ENCODE measurements around the gene EVPLL.
"Not testable (repeated sequence)": the region's sequence is repeated elsewhere in the genome, so short reads cannot be mapped to it uniquely, and the experiment has no call there.

EVPLL gene

DNA sequence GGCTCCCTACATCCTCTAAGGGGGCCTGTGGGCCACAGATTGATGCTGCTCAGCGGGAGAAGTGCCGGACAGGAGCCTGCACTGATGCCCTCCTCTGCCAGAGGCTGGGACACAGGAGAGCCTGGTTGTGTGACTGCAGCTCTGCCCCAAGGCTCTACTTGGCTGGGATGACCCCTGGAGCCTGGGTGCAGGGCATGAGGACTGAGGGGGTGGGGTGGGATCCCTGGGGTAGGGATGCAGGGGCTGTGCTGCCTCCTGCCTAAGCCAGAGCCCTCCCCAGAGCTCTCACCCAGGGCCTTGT lies 577 bp downstream of the EVPLL start:
- H3K4me1 ChIP-seq (ENCODE audit: insufficient read depth, poor library complexity, severe bottlenecking): peaks cover 7% of the 10 kb centered on the region
- TF ChIP-seq, protein P1, sequence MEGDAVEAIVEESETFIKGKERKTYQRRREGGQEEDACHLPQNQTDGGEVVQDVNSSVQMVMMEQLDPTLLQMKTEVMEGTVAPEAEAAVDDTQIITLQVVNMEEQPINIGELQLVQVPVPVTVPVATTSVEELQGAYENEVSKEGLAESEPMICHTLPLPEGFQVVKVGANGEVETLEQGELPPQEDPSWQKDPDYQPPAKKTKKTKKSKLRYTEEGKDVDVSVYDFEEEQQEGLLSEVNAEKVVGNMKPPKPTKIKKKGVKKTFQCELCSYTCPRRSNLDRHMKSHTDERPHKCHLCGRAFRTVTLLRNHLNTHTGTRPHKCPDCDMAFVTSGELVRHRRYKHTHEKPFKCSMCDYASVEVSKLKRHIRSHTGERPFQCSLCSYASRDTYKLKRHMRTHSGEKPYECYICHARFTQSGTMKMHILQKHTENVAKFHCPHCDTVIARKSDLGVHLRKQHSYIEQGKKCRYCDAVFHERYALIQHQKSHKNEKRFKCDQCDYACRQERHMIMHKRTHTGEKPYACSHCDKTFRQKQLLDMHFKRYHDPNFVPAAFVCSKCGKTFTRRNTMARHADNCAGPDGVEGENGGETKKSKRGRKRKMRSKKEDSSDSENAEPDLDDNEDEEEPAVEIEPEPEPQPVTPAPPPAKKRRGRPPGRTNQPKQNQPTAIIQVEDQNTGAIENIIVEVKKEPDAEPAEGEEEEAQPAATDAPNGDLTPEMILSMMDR (IDR thresholded peaks at IDR 0.05; ENCODE audit: poor library complexity, severe bottlenecking): no peak
- H3K27me3 ChIP-seq (ENCODE audit: insufficient read depth, poor library complexity, severe bottlenecking): no peaks in the 10 kb centered on the region
- H3K27ac ChIP-seq (ENCODE audit: poor library complexity, severe bottlenecking): peak overlapping the region; percentile 31
- H3K9me3 ChIP-seq (ENCODE audit: severe bottlenecking): no peaks in the 10 kb centered on the region
- ATAC-seq (ENCODE audit: low read depth): no peak
- no peaks in the 10 kb centered on the region for H3K36me3 ChIP-seq (ENCODE audit: low read depth)
- no peak overlapping the region for H3K4me3 ChIP-seq (ENCODE audit: severe bottlenecking)
- no peak for DNase-seq (ENCODE audit: low spot score)

DNA sequence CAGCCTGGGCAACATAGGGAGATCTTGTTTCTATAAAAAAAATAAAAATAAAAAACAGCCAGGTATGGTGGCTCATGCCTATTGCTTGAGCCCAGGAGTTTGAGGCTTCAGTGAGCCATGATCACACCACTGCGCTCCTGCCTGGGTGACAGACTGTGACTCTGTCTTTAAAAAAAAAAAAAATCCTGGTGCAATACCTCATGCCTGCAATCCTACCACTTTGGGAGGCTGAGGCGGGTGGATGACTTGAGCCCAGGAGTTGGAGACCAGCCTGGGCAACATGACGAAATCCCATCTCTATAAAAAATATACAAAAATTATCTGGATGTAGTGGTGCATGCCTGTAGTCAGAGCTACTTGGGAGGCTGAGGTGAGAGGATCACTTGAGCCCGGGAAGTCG lies 1.0 kb downstream of the EVPLL start:
- not testable (repeated sequence) for H3K27me3 ChIP-seq (ENCODE audit: insufficient read depth, poor library complexity, severe bottlenecking); H3K4me1 ChIP-seq (ENCODE audit: insufficient read depth, poor library complexity, severe bottlenecking); H3K9me3 ChIP-seq (ENCODE audit: severe bottlenecking); DNase-seq (ENCODE audit: low spot score); ATAC-seq (ENCODE audit: low read depth); H3K27ac ChIP-seq (ENCODE audit: poor library complexity, severe bottlenecking); H3K4me3 ChIP-seq (ENCODE audit: severe bottlenecking); H3K36me3 ChIP-seq (ENCODE audit: low read depth)

DNA sequence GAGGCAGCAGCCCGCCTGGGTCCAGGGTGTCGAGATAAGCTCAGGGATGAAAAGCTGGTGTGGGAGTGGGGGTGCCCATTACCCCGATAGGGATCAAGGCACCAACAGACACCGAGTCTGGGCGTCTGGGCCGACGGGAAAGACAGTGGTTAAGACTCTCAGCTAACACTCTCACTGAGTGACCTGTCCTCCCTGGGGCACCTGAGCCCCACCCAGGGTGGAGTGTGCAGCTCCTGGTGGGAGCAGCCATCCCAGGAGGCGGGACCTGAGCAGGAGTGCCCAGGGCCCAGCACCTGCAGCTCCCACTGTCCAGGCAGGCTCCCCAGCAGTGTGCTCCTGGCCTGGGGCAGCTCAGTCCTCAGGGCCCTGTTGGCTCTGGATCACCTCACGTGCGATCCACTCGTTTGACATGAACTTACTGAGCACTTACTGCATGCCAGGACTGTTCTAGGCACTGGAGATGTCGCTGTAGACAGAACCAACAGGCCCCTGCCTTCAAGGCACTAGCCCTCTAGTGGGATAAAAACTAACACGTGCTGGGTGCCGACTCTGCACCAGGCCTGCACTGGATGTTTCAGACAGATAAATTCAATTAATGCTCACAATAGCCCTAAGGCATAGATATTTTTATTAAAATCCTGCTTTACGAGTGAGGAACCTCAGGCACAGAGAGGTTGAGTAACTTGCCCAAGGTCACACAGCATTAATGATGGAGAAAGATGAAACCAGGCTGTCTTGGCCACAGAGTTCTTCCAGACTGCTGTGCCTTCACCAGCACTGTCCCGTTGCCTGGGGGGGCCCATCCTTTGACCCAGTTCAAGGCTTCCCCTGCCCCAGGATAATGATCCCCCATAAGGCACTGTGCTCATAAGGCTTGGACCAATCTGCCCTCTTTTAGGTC lies 1.9 kb downstream of the EVPLL start:
- peaks cover 7% of the 10 kb centered on the region for H3K4me1 ChIP-seq (ENCODE audit: insufficient read depth, poor library complexity, severe bottlenecking)
- H3K4me3 ChIP-seq (ENCODE audit: severe bottlenecking): no peak overlapping the region
- TF ChIP-seq, protein P1 (IDR thresholded peaks at IDR 0.05; ENCODE audit: poor library complexity, severe bottlenecking): no peak
- ATAC-seq (ENCODE audit: low read depth): no peak
- DNase-seq (ENCODE audit: low spot score): no peak
- no peaks in the 10 kb centered on the region for H3K9me3 ChIP-seq (ENCODE audit: severe bottlenecking)
- H3K27ac ChIP-seq (ENCODE audit: poor library complexity, severe bottlenecking): no peak overlapping the region
- no peaks in the 10 kb centered on the region for H3K36me3 ChIP-seq (ENCODE audit: low read depth)
- no peaks in the 10 kb centered on the region for H3K27me3 ChIP-seq (ENCODE audit: insufficient read depth, poor library complexity, severe bottlenecking)

DNA sequence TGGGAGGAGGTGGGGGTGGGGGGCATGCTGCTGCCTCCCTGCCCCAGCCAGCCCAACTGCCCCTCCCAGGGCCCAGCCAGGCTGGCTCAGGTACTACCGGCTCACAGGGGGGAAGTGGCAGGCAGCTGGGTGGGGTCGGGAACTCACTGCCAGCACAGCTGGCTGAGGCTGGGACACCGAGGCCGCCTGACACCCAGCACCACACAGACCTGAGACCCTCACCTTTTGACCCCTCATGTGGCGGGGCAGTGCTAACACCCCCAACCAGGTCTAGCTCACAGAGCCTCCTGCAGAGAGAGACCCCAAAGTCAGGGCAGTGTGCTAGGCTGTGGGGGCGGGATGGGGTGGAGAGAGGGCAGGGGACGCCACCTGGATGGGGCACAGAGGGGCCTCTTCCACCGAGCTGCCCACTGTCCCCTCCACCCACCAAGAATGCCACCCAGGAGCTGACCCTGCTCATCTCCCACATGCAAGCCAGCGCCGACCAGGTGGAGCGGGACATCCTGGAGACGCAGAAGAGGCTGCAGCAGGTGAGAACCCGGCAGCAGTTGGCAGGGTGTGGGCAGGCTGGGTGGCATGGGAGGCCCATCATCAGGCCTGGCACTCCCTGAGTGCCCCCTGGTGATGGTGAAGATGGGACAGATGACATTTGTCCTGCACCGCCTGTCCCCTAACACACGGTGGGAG lies 3.0 kb downstream of the EVPLL start:
- TF ChIP-seq, protein P1 (IDR thresholded peaks at IDR 0.05; ENCODE audit: poor library complexity, severe bottlenecking): no peak
- no peak overlapping the region for H3K4me3 ChIP-seq (ENCODE audit: severe bottlenecking)
- H3K9me3 ChIP-seq (ENCODE audit: severe bottlenecking): no peaks in the 10 kb centered on the region
- ATAC-seq (ENCODE audit: low read depth) (no peak), DNase-seq (ENCODE audit: low spot score) (no peak)
- no peak overlapping the region for H3K27ac ChIP-seq (ENCODE audit: poor library complexity, severe bottlenecking)
- H3K27me3 ChIP-seq (ENCODE audit: insufficient read depth, poor library complexity, severe bottlenecking): no peaks in the 10 kb centered on the region
- no peaks in the 10 kb centered on the region for H3K36me3 ChIP-seq (ENCODE audit: low read depth)
- peaks cover 7% of the 10 kb centered on the region for H3K4me1 ChIP-seq (ENCODE audit: insufficient read depth, poor library complexity, severe bottlenecking)

DNA sequence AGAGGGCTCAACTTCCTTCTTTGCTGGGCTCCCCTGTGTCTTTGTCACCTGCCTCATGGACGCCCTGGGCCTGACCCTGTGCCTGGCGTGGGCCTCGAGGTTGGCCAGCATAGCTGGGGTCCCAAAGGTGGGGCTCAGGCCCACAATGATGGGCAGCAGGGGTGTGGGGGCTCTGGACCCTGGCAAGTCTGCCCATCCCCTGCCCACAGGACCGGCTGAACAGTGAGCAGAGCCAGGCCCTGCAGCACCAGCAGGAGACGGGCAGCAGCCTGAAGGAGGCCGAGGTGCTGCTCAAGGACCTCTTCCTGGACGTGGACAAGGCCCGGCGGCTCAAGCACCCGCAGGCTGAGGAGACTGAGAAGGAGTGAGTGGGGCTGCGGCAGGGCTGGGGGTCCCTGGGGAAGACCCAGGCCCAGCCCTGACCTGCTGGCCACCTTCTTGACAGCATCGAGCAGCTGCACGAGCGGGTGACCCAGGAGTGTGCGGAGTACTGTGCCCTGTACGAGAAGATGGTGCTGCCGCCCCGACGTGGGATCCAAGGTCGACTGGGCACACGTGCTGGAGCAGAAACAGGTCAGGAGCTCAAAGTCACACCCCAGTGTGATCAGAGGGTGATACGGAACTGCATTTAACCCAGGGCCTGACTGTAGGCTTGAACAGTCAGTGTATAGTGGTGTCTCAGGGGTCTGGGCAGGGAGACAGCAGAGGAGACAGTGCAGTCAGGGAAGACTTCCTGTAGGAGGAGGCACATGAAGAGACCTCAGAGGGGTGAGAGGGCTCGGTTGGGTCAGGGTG lies 3.8 kb downstream of the EVPLL start:
- Histone ChIP-seq H3K27me3 (ENCODE audit: insufficient read depth, poor library complexity, severe bottlenecking) (no peaks in the 10 kb centered on the region), H3K27ac (ENCODE audit: poor library complexity, severe bottlenecking) (no peak overlapping the region), H3K36me3 (ENCODE audit: low read depth) (no peaks in the 10 kb centered on the region), H3K4me3 (ENCODE audit: severe bottlenecking) (no peak overlapping the region), H3K4me1 (ENCODE audit: insufficient read depth, poor library complexity, severe bottlenecking) (peaks cover 7% of the 10 kb centered on the region), H3K9me3 (ENCODE audit: severe bottlenecking) (no peaks in the 10 kb centered on the region)
- TF ChIP-seq, protein P1 (IDR thresholded peaks at IDR 0.05; ENCODE audit: poor library complexity, severe bottlenecking): no peak
- DNase-seq (ENCODE audit: low spot score): no peak
- no peak for ATAC-seq (ENCODE audit: low read depth)

All from RWPE2 (cell line).